NCI-H2081 (cell line): ENCODE data around the gene CD4.

Experiments
- DNase-seq, 2 experiments: peaks; one replicate each; lab custom pipeline; 2025; lab: John Stamatoyannopoulos, UW

CD4 gene

GRCh38 chr12:6828781-6829535 lies 39.6 kb downstream of the CD4 start:
- DNase-seq: peak in 1 of 2 experiments; percentile 46

GRCh38 chr12:6829536-6830220 lies 40.4 kb downstream of the CD4 start:
- peak in 1 of 2 experiments; percentile 46 for DNase-seq

DNA sequence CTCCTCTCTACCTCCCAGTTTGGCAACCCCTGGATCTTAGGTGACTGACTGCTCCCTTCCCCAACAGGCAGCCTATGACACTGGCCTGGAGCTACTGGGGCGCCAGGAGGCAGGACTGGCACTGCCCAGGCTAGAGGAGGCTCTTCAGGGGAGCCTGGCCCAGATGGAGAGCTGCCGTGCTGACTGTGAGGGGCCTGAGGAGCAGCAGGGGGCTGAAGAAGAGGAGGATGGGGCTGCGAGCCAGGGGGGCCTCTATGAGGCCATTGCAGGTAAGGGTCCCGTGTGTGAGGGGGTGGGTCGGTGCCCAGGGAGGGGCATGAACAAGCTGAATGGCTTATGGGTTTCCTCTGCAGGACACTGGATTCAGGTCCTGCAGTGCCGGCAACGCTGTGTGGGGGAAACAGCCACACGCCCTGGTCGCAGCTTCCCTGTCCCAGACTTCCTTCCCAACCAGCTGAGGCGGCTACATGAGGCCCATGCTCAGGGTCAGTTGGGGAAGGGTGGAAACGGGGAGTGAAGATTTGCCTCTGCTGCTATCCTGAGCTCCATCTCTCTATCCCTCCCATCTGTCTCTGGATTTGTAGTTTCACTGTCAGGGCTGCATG lies 41.1 kb downstream of the CD4 start:
- DNase-seq: no peak

GRCh38 chr12:6830999-6831398 lies 41.7 kb downstream of the CD4 start:
- no peak for DNase-seq

DNA sequence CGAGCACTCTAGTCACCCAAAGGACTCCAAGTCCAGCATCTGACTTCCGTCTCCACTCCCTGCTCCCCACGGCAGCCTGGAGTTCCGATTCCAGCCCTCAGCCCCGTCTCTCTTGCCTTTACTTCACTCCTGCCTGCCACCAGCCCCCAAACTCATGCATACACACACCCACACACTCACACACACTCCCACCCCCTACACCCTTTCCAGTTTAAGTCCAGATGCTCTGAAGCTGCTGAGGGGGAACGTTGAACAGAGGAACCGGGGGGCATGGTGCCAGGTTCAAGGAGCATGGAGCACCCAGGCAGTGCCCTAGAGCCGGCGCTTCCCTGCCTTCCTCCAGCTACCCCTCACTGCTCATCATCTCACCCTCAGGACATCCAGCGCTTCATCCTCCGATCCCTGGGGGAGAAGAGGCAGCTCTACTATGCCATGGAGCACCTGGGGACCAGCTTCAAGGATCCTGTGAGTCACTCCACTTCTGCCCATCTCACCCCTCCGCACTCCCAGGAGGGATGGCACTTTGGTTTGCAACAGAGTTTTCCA lies 42.2 kb downstream of the CD4 start:
- DNase-seq: no peak

DNA sequence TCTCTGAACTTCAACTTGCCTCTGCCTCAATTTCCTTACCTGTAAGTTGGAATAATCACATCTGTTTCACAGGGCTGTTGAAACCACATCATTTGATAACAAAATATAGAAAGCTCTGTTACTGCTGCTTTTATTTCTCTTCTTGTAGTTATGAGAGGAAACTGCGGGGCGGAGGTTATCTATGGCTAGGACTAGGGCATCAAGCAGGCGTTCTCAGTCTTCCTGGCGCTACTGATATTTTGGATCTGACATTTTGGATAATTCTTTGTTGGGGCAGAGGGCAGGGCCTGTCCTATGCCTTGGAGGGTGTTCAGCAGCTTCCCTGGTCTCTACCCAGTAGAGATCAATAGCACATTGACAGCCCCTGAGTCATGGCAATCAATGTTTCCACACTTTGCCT lies 42.8 kb downstream of the CD4 start:
- no peak for DNase-seq

- DNase-seq: no peak
Measured at GRCh38 chr12:6833189-6833890, 44.0 kb downstream of the CD4 start.

GRCh38 chr12:6834254-6834653 lies 44.9 kb downstream of the CD4 start:
- DNase-seq: no peak

DNA sequence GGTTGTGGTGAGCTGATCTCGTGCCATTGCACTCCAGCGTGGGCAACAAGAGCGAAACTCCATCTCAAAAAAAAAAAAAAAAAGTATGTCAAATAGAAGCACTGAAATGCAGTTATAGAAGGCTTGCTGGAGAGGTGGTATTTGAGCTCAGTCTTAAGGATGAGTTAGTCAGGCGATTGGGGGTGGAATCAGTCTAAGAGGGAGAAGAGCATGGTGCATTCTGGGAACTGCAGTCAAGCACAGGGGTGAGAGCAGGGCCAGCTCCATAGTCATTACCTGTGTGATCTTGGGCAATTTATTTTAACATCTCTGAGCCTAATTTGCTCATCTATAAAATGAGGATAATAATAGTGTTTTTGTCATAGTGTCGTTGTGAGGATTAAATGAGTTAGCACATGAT lies 45.5 kb downstream of the CD4 start:
- no peak for DNase-seq

DNA sequence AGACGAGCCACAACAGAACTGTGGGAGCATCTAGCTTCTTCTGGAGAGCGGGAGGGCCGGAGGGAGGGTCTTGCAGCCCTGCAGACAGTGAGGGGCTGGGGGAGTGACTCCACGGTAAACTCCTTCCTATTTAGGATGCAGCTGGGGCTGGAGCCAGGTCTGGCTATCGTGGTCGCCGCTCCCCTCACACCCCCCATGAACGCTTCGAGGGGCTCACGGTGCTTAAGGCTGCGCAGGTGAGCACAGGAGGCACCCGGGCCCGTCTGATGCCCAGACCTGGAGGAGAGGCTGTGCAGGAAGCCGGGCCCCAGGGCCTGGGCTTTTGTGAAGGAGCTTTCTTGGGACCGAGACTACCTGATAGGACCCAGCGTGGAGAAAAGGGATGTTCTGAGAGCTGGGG lies 47.5 kb downstream of the CD4 start:
- no peak for DNase-seq

GRCh38 chr12:6837370-6838060 lies 48.2 kb downstream of the CD4 start:
- DNase-seq: no peak

- DNase-seq: no peak
Measured at GRCh38 chr12:6838854-6839253, 49.5 kb downstream of the CD4 start.

DNA sequence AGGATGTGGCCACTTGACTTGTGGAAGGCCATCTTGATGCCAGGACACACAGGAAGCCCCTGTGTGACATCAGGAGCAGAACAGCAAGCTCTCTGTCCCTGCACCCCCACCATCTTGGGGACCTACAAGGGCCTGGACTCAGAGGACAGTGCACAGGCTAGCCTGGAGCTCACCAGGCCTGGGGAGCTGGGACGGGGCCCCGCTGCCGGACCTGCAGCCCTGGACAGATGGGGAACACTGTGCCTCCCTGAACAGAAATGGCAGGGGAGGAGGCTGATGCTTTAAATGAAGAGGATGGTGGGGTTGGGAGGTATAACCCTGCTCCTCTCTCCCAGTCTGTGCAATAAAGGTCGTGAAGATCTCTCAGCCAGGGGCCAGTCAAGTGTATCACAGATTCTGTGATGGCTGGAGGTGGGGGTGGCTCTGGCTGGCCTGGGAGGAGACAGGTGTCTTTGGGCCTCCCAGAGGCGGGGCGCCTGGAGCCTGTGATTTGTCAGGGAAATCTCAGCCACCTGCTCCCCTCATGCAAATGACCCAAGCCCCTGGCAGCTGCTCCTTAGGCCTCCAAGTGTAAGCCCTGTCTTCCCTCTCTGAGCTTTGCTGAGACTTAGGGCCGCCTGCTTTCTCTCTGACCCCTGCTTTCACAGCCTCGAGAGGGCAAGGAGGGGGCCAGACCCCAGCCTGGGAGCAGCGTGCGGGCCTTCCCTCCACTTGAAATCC lies 50.3 kb downstream of the CD4 start:
- DNase-seq: peak in 1 of 2 experiments; percentile 46

- no peak for DNase-seq
Measured at GRCh38 chr12:6840330-6840729, 51.0 kb downstream of the CD4 start.

DNA sequence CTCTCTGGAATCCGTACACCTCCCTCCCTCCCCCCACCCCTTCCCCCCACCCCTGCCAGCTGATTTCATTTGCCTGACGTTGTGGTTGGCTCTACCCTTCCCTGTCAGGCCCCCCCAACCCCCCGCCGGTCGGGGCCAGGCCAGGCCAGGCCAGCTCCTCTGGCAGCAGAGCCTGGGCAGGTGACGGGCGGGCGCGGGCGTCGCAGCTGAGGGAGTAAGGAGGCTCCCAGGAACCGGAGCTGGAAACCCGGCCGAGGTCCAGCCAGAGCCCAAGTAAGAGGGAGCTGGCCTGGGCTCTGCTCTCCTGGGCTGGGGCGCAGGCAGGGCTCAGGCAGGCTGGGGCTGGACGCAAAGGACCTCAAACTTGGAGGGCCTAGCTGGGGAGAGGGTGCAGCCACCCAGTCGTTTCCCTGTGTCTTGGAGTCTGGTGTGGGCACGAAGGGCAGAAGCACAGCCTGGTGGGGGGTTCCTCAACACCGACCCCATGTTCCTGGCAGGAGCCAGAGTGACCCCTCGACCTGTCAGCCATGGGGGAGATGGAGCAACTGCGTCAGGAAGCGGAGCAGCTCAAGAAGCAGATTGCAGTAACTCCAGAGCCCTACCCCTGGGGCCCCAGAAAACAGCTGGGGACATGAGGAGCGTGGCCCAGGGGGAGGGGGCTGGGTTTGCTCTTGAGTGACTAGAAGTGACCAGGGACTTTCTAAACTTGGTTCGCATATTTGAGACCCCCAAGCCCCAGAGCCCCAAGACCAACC lies 51.6 kb downstream of the CD4 start, which contains the start of gene GNB3:
Gene GNB3 (plus strand): TSS at position 165 of the 755 bp plus-strand sequence. CDS start 363 bp downstream, at position 528.
- DNase-seq: no peak

- no peak for DNase-seq
Measured at GRCh38 chr12:6842075-6842474, 52.7 kb downstream of the CD4 start.

DNA sequence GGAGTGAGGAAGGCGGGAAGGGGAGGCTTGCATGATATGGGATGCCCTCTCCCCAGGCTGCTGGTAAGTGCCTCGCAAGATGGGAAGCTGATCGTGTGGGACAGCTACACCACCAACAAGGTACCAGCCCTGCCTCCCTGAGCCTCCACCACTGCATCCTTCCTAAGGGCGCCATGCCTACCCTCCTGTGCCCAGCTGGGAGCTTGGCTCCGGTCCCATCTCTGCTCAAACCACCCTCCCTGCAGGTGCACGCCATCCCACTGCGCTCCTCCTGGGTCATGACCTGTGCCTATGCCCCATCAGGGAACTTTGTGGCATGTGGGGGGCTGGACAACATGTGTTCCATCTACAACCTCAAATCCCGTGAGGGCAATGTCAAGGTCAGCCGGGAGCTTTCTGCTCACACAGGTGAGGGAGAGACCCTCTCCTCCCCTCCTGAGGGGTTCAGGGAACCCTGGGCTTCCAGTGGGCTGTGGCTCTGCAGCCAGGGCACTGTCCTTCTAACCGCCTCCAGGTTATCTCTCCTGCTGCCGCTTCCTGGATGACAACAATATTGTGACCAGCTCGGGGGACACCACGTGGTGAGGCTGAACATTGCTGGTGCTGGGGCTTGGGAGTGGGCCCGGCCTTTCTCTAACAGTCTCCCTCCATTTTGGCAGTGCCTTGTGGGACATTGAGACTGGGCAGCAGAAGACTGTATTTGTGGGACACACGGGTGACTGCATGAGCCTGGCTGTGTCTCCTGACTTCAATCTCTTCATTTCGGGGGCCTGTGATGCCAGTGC lies 54.0 kb downstream of the CD4 start:
- no peak for DNase-seq

DNA sequence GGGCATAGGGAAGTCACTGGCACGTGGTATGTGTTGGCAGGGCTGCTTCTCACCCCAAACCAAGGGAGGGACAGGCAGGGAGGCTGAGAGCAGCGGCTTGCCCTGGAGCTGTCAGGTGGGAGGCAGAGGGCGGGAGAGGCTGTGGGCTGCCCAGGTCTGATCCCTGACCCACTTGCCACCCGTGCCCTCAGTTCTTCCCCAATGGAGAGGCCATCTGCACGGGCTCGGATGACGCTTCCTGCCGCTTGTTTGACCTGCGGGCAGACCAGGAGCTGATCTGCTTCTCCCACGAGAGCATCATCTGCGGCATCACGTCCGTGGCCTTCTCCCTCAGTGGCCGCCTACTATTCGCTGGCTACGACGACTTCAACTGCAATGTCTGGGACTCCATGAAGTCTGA lies 56.1 kb downstream of the CD4 start:
- DNase-seq: no peak

DNA sequence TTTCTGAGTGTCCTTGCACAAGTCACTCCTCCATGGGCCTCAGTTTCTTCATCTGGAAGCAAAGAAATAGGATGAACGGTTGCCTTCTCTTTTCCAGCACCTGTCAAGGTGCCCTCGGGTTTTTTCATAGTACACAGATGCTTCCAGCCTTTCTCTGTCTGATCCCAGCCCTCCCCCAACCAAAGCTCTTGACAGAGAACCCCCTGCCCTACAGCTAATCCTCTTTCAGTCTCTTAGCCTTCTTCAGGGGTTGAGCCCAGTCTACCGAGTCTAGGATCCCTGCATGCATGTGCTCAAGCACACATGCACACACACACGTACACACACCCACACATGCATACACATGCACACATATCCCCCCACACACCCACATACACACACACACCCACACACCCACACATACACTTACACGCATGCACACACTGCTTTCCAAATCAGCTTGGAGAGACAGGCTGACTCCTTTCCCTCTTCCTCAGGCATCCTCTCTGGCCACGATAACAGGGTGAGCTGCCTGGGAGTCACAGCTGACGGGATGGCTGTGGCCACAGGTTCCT lies 57.1 kb downstream of the CD4 start:
- no peak for DNase-seq
